H9 (cell line): ENCODE measurements around the gene PREP. TPM values are rescaled to one million over a fixed set of nuclear protein-coding genes. Genes with fewer than 3 reads are reported as not detected.

ENCODE experiments used
- DNase-seq: peaks from one replicate; pipeline ENCODE4 v3.0.0-alpha.2; 2017
- H2AFZ ChIP-seq: one replicate; pipeline ENCODE4 v1.6.1; 2013; ENCODE audit warnings: mild to moderate bottlenecking, low read length, control low read depth, moderate library complexity
- H2AK5ac ChIP-seq: 2 replicates; pipeline ENCODE4 v1.6.1; 2013; ENCODE audit warnings: low read length, control low read depth, mixed read lengths; ENCODE audit not compliant: insufficient read length
- H2BK120ac ChIP-seq: one replicate; pipeline ENCODE4 v1.6.1; 2013; ENCODE audit warnings: low read depth, mild to moderate bottlenecking, low read length, control low read depth, inconsistent platforms; ENCODE audit not compliant: poor library complexity, severe bottlenecking
- H2BK12ac ChIP-seq: 2 replicates; pipeline ENCODE4 v1.6.1; 2013; ENCODE audit warnings: low read length, control low read depth, mixed read lengths, low read depth; ENCODE audit not compliant: insufficient read length
- H2BK15ac ChIP-seq: 2 replicates; pipeline ENCODE4 v1.6.1; 2013; ENCODE audit warnings: low read depth, low read length, control low read depth
- H2BK20ac ChIP-seq: one replicate; pipeline ENCODE4 v1.6.1; 2013; ENCODE audit warnings: low read depth, mild to moderate bottlenecking, low read length, control low read depth, inconsistent platforms; ENCODE audit not compliant: poor library complexity, severe bottlenecking
- H2BK5ac ChIP-seq: 2 replicates; pipeline ENCODE4 v1.6.1; 2013; ENCODE audit warnings: low read length, control low read depth, mixed read lengths; ENCODE audit not compliant: insufficient read length
- H3K14ac ChIP-seq: 2 replicates; pipeline ENCODE4 v1.6.1; 2013; ENCODE audit warnings: low read length, control low read depth; ENCODE audit not compliant: insufficient read depth
- H3K18ac ChIP-seq: 2 replicates; pipeline ENCODE4 v1.6.1; 2013; ENCODE audit warnings: low read depth, mild to moderate bottlenecking, mixed read lengths, low read length, control low read depth; ENCODE audit not compliant: insufficient read length
- H3K23ac ChIP-seq: 2 replicates; pipeline ENCODE4 v1.6.1; 2013; ENCODE audit warnings: low read length, control low read depth, mixed read lengths, low read depth; ENCODE audit not compliant: insufficient read length
- H3K23me2 ChIP-seq: 2 replicates; pipeline ENCODE4 v1.6.1; 2013; ENCODE audit warnings: low read depth, mild to moderate bottlenecking, mixed read lengths, low read length, control low read depth; ENCODE audit not compliant: insufficient read length, poor library complexity, severe bottlenecking
- H3K27ac ChIP-seq: 2 replicates; pipeline ENCODE4 v1.5.1; 2013; ENCODE audit warnings: low read length, control low read depth, mixed read lengths, low read depth; ENCODE audit not compliant: insufficient read length
- H3K27me3 ChIP-seq: 2 replicates; pipeline ENCODE4 v1.6.1; 2013; ENCODE audit warnings: low read length, control low read depth, inconsistent platforms; ENCODE audit not compliant: insufficient read depth
- H3K4ac ChIP-seq: 2 replicates; pipeline ENCODE4 v1.6.1; 2013; ENCODE audit warnings: low read depth, mild to moderate bottlenecking, control low read depth, inconsistent platforms, low read length, moderate library complexity
- H3K4me1 ChIP-seq: 2 replicates; pipeline ENCODE4 v1.6.1; 2013; ENCODE audit warnings: low read length, control low read depth, inconsistent platforms; ENCODE audit not compliant: insufficient read depth
- H3K4me2 ChIP-seq: 2 replicates; pipeline ENCODE4 v1.6.1; 2013; ENCODE audit warnings: low read length, control low read depth, mixed read lengths; ENCODE audit not compliant: insufficient read length, insufficient read depth
- H3K56ac ChIP-seq: 2 replicates; pipeline ENCODE4 v1.6.1; 2013; ENCODE audit warnings: low read depth, mild to moderate bottlenecking, mixed read lengths, low read length, control low read depth; ENCODE audit not compliant: insufficient read length
- H3K79me1 ChIP-seq: 2 replicates; pipeline ENCODE4 v1.6.1; 2013; ENCODE audit warnings: low read depth, mild to moderate bottlenecking, moderate library complexity, low read length, control low read depth, inconsistent platforms; ENCODE audit not compliant: insufficient read depth, poor library complexity, severe bottlenecking
- H3K79me2 ChIP-seq: 2 replicates; pipeline ENCODE4 v1.6.1; 2013; ENCODE audit warnings: low read length, control low read depth, inconsistent platforms; ENCODE audit not compliant: insufficient read depth
- H3K9ac ChIP-seq: 2 replicates; pipeline ENCODE4 v1.6.1; 2013; ENCODE audit warnings: low read length, control low read depth, mixed read lengths; ENCODE audit not compliant: insufficient read length; ENCODE audit errors: extremely low read depth
- H3K9me3 ChIP-seq: one replicate; pipeline ENCODE4 v1.6.1; 2013; ENCODE audit warnings: low read depth, low read length, inconsistent platforms; ENCODE audit not compliant: control insufficient read depth
- H3T11ph ChIP-seq: one replicate; pipeline ENCODE4 v1.6.1; 2013; ENCODE audit warnings: mild to moderate bottlenecking, low read length, control low read depth, inconsistent platforms
- H4K20me1 ChIP-seq: one replicate; pipeline ENCODE4 v1.6.1; 2013; ENCODE audit not compliant: control insufficient read depth, insufficient read length, insufficient read depth
- H4K5ac ChIP-seq: 2 replicates; pipeline ENCODE4 v1.6.1; 2013; ENCODE audit warnings: low read depth, mild to moderate bottlenecking, mixed read lengths, low read length, control low read depth; ENCODE audit not compliant: insufficient read length
- H4K8ac ChIP-seq: replicated peaks from 2 replicates; pipeline ENCODE4 v1.6.1; 2013; ENCODE audit warnings: low read length, control low read depth, mixed read lengths, low read depth; ENCODE audit not compliant: insufficient read length
- H4K91ac ChIP-seq: 2 replicates; pipeline ENCODE4 v1.6.1; 2013; ENCODE audit warnings: low read depth, mild to moderate bottlenecking, moderate library complexity, mixed read lengths, low read length, control low read depth; ENCODE audit not compliant: insufficient read length
- H3K27ac Mint-ChIP-seq, 3 experiments: 2 replicates in 2 of 3; 3 replicates in 1 of 3; pipeline ENCODE4 v1.8.0; 2020 to 2021; ENCODE audit warnings: mixed read lengths in 3 of 3, mild to moderate bottlenecking in 1 of 3, moderate library complexity in 1 of 3
- H3K27me3 Mint-ChIP-seq: 2 replicates; pipeline ENCODE4 v1.8.0; 2021; ENCODE audit warnings: low read depth, mild to moderate bottlenecking, moderate library complexity, mixed read lengths
- H3K36me3 Mint-ChIP-seq, 3 experiments: 2 replicates in 2 of 3; 3 replicates in 1 of 3; pipeline ENCODE4 v1.8.0; 2020 to 2021; ENCODE audit warnings: low read depth in 3 of 3, mixed read lengths in 3 of 3; ENCODE audit not compliant: insufficient read depth in 1 of 3
- H3K4me1 Mint-ChIP-seq, 2 experiments: 2 replicates each; pipeline ENCODE4 v1.8.0; 2020; ENCODE audit warnings: mixed read lengths in 2 of 2
- H3K4me3 Mint-ChIP-seq, 2 experiments: 2 replicates in 1 of 2; 3 replicates in 1 of 2; pipeline ENCODE4 v1.8.0; 2020 to 2021; ENCODE audit warnings: mild to moderate bottlenecking in 2 of 2, mixed read lengths in 2 of 2, moderate library complexity in 1 of 2
- H3K9me3 Mint-ChIP-seq, 2 experiments: 2 replicates in 1 of 2; 3 replicates in 1 of 2; pipeline ENCODE4 v1.8.0; 2020; ENCODE audit warnings: mild to moderate bottlenecking in 2 of 2, mixed read lengths in 2 of 2, moderate library complexity in 1 of 2
- CTCF ChIP-seq: fragments of 200-600 bp; sonication (generic); conservative IDR thresholded peaks from 3 replicates; pipeline ENCODE4 v1.8.0; 2021; ENCODE audit warnings: antibody characterized with exemption, mild to moderate bottlenecking
- WGBS: extraction: QIAGEN DNeasy Blood & Tissue Kit; methylation state at CpG from one replicate; pipeline ENCODE4 v1.1.7; 2013; ENCODE audit warnings: missing lambda C conversion rate, low lambda C conversion rate, mixed read lengths; ENCODE audit not compliant: insufficient read length; ENCODE audit errors: extremely low coverage; 5-methylcytosine and 5-hydroxymethylcytosine counted together
- total RNA-seq: library from RNA; stranded (reverse); gene quantifications from 2 replicates; pipeline ENCODE4 v1.2.1, GENCODE V29; 2021

PREP gene
- total RNA-seq, 1 experiment from 2014 or later = 54.0 TPM

GRCh38 chr6:105321207-105321606 lies 81.7 kb downstream of the PREP start:
- H3K27ac ChIP-seq = no peak overlapping the region
- H2BK5ac ChIP-seq = no peak overlapping the region
- H3K14ac ChIP-seq = no peak overlapping the region
- H2BK120ac ChIP-seq = no peak overlapping the region
- no peaks in the 10 kb centered on the region for H4K20me1 ChIP-seq
- WGBS = no CpG with 5 or more reads among the region's 6 CpGs
- H3K79me2 ChIP-seq = no peaks in the 10 kb centered on the region
- no peaks in the 10 kb centered on the region for H3K9me3 ChIP-seq
- no peak overlapping the region for H2BK20ac ChIP-seq
- H3K56ac ChIP-seq = no peak overlapping the region
- H4K91ac ChIP-seq = no peak overlapping the region
- H3K36me3 Mint-ChIP-seq = peaks cover 4 to 16% (median 16%) of the 10 kb centered on the region in 3 experiments; a peak in 5 of 7 replicates
- no peak overlapping the region for H3K9ac ChIP-seq
- no peak for TF ChIP-seq CTCF
- no peaks in the 10 kb centered on the region for H3K27me3 Mint-ChIP-seq
- H3K4ac ChIP-seq = no peak overlapping the region
- no peaks in the 10 kb centered on the region for H3K27me3 ChIP-seq
- no peaks in the 10 kb centered on the region for H3K23me2 ChIP-seq
- no peak overlapping the region for H3K18ac ChIP-seq
- no peaks in the 10 kb centered on the region for H3K9me3 Mint-ChIP-seq
- H3K4me3 Mint-ChIP-seq = no peak overlapping the region
- no peak overlapping the region for H3K23ac ChIP-seq
- no peak overlapping the region for H2BK12ac ChIP-seq
- no peak overlapping the region for H3K4me2 ChIP-seq
- no peaks in the 10 kb centered on the region for H3K79me1 ChIP-seq
- no peak for DNase-seq
- no peaks in the 10 kb centered on the region for H3K4me1 ChIP-seq
- no peak overlapping the region for H2AFZ ChIP-seq
- no peak overlapping the region for H2AK5ac ChIP-seq
- no peaks in the 10 kb centered on the region for H3K4me1 Mint-ChIP-seq
- no peak overlapping the region for H3K27ac Mint-ChIP-seq
- H4K8ac ChIP-seq = no peak overlapping the region
- H3T11ph ChIP-seq = no peak overlapping the region
- no peak overlapping the region for H2BK15ac ChIP-seq
- H4K5ac ChIP-seq = no peak overlapping the region
